Stomach smooth muscle (tissue), 2 donors: ENCODE measurements around the gene DPP3.

ENCODE experiments used
- H3K27ac ChIP-seq: one replicate; pipeline ENCODE4 v1.7.0; 2013; ENCODE audit warnings: mild to moderate bottlenecking, low read length, inconsistent platforms
- H3K27me3 ChIP-seq, 2 donors: one replicate each; pipeline ENCODE4 v1.7.0; 2013; ENCODE audit warnings: low read length in 2 of 2; ENCODE audit not compliant: insufficient read depth in 2 of 2, control insufficient read depth in 1 of 2
- H3K36me3 ChIP-seq, 2 donors: one replicate each; pipeline ENCODE4 v1.7.0; 2013; ENCODE audit warnings: low read length in 2 of 2; ENCODE audit not compliant: control insufficient read depth in 2 of 2, insufficient read depth in 2 of 2
- H3K4me1 ChIP-seq: one replicate; pipeline ENCODE4 v1.7.0; 2013; ENCODE audit warnings: low read length; ENCODE audit not compliant: control insufficient read depth, insufficient read depth
- H3K4me3 ChIP-seq, 2 donors: one replicate each; pipeline ENCODE4 v1.7.0; 2013; ENCODE audit warnings: low read length in 2 of 2
- H3K9ac ChIP-seq, 2 donors: one replicate each; pipeline ENCODE4 v1.7.0; 2013; ENCODE audit warnings: low read length in 2 of 2, mild to moderate bottlenecking in 1 of 2
- H3K9me3 ChIP-seq, 2 donors: one replicate each; pipeline ENCODE4 v1.7.0; 2013; ENCODE audit warnings: low read length in 2 of 2; ENCODE audit not compliant: control insufficient read depth in 2 of 2
- donor health status: healthy.
- donor health status: Pancreatic carcinoma.

Gene DPP3

DNA sequence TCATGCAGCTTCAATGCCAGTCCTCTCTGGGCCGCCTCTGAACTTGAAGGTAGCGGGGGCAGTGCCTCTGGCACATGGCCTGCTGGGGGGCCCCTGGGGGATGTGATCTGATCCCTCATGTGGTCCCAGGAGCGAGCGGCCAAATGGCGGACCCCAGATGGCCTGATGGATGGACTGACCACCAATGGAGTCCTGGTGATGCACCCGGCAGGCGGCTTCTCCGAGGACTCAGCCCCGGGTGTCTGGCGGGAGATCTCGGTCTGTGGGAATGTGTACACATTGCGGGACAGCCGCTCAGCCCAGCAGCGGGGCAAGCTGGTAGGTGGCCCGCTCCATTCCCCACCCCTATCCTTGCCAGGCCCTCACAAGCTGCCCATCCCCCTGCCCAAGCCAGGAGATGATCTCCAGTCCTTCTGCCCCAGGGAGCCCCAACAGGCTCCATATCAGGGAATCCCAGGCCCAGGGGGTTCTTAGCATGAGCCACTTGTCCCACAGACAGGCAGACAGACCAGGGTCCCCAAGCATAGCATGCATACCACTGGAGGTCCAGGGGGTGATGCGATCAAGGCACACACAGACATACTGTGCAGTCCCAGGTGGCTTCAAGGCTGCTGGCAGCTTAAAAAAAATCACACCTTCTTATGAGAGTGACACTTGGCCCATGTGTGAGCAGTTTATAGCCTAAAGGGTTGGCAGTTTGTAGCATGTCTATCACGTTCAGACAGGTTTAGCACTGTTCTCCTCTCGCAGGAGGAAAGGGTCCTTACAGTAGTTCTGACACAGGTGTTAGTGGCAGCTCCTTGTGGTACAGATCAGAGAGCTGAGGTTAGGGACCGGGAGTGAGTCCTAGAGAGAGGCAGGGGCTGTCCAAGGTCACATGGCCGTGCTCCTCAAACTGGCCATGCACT lies 6.4 kb upstream of the DPP3 start:
- H3K27me3 ChIP-seq: no peaks in the 10 kb centered on the region
- H3K36me3 ChIP-seq: peaks cover 26 to 37% of the 10 kb centered on the region in 2 donors
- H3K27ac ChIP-seq: no peak overlapping the region
- H3K9ac ChIP-seq: no peak overlapping the region
- peaks cover 5% of the 10 kb centered on the region for H3K4me1 ChIP-seq
- no peaks in the 10 kb centered on the region for H3K9me3 ChIP-seq
- no peak overlapping the region for H3K4me3 ChIP-seq

DNA sequence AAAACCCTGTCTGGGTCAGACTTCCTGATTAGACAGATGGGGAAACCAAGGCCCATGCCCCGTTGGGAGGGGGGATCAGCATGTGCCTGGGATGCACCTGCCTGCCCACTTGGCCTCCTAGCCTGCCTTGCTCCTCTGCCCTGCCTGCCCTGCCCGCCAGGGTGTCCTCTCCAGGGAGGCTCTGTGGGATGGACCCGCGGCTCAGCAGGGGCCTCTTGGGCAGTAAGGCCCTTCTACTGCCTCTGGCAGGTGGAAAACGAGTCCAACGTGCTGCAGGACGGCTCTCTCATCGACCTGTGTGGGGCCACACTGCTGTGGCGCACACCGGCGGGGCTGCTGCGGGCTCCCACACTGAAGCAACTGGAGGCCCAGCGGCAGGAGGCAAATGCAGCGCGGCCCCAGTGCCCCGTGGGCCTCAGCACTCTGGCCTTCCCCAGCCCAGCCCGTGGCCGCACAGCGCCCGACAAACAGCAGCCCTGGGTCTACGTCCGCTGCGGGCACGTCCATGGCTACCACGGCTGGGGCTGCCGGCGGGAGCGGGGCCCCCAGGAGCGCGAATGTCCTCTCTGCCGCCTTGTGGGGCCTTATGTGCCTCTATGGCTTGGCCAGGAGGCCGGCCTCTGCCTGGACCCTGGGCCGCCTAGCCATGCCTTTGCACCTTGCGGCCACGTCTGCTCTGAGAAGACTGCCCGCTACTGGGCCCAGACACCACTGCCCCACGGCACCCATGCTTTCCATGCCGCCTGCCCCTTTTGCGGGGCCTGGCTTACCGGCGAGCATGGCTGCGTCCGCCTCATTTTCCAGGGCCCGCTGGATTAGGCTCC lies 4.7 kb upstream of the DPP3 start:
- Histone ChIP-seq H3K9me3 (no peaks in the 10 kb centered on the region), H3K36me3 (peaks cover 26 to 34% of the 10 kb centered on the region in 2 donors), H3K27me3 (no peaks in the 10 kb centered on the region), H3K27ac (no peak overlapping the region), H3K9ac (no peak overlapping the region), H3K4me3 (no peak overlapping the region), H3K4me1 (peaks cover 16% of the 10 kb centered on the region)

DNA sequence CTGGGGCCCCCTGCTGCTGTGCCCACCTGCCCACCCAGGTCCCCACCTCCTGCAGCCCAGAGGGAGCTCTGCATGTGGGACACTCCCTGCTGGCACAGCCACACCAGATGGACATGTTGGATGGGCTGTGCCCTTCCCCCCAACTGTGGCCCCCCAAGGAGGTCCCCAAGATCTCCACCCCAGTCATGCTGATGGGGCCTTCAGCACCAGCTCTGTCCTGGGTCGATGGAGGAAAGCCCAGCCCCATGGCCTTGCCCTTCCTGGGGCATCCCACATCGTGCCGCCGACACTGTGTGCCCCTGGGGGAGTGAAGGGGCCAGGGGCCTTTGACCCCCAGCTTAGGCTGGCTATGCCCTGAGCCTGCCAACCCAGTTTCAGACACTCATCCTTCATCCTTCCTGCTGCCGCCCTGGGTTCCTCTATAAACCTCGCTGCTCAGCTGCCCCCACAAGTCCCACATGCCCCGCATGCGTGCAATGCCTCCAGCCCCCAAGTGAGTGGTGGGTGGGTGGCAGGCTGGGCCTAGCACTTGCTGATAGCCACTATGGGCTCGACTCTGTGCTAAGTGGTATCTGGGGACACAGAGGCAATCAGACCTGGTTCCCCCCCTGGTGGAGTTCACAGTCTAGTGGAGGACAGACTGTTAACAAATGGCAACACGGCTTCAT lies 3.9 kb upstream of the DPP3 start:
- no peak overlapping the region for H3K27ac ChIP-seq
- no peaks in the 10 kb centered on the region for H3K27me3 ChIP-seq
- H3K36me3 ChIP-seq: peaks cover 23 to 27% of the 10 kb centered on the region in 2 donors
- peaks cover 20% of the 10 kb centered on the region for H3K4me1 ChIP-seq
- H3K4me3 ChIP-seq: no peak overlapping the region
- no peaks in the 10 kb centered on the region for H3K9me3 ChIP-seq
- no peak overlapping the region for H3K9ac ChIP-seq

DNA sequence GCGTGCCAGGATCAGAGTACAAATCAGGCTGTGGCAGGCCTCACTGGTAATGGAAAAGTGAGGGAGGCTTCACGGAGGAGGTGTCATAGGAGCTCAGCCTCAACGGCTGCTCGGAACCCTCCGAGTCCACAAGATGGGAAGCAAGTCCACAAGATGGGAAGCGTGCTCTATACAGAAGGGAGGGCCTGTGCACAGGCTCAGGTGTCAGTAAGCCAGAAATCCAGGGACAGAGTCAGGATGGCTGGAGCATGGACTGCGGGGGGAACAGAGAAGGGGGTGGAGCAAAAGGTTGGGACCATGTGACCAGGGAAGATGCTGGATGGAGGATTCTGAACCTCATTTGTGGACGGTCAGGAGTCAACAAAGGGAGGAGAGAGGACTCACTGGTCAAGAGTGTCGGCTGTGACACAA lies 3.4 kb upstream of the DPP3 start:
- no peak overlapping the region for H3K4me3 ChIP-seq
- no peak overlapping the region for H3K9ac ChIP-seq
- no peak overlapping the region for H3K27ac ChIP-seq
- H3K27me3 ChIP-seq: no peaks in the 10 kb centered on the region
- H3K4me1 ChIP-seq: peaks cover 20% of the 10 kb centered on the region
- H3K36me3 ChIP-seq: peaks cover 23 to 24% of the 10 kb centered on the region in 2 donors
- H3K9me3 ChIP-seq: no peaks in the 10 kb centered on the region

DNA sequence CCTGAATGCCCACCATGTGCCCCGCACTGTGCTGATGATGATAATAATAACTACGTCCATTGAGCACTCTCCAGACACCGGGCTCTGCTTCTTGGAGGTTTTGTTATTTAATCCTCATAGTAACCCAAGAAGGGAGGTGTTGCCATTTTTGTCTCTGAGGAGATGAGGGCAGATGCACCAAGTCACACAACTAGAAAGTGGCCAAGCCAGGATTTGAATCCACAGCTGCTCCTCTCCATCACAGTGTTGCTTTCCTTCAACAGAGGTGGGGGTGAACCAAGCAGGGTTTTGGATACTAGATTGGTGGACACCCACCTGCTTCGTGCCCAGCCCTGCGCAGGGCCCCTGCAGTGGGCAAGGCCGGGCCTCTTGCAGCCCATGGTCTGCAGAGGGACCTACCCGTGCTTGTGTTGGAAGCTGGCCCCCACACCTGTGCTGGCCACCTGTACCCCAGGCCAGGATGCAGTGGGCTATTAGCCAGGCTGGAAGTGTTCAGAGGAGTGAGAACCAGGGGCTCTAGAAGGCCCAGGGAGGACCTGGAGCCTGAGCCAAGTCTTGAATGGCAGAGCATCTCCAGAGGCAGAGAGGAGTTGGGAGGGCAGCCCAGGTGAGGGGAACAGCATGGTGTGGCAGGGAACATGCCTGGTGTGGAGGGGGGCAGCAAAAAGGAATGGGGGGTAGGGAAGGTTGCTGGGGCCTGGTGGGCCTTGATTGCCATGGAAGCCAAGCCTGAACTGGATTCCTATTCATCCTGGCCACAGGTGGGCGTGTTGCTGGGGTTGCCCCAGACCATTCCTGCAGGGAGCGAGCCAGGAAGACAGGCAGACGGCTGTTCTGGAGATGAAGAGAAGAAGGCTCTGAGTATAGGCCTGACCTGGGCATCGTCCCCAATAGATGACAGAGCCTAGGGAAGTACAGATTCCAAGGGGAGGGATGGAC lies 2.7 kb upstream of the DPP3 start:
- peaks cover 18 to 19% of the 10 kb centered on the region in 2 donors for H3K36me3 ChIP-seq
- H3K9me3 ChIP-seq: no peaks in the 10 kb centered on the region
- H3K27me3 ChIP-seq: no peaks in the 10 kb centered on the region
- no peak overlapping the region for H3K9ac ChIP-seq
- no peak overlapping the region for H3K4me3 ChIP-seq
- H3K4me1 ChIP-seq: peaks cover 20% of the 10 kb centered on the region
- no peak overlapping the region for H3K27ac ChIP-seq

DNA sequence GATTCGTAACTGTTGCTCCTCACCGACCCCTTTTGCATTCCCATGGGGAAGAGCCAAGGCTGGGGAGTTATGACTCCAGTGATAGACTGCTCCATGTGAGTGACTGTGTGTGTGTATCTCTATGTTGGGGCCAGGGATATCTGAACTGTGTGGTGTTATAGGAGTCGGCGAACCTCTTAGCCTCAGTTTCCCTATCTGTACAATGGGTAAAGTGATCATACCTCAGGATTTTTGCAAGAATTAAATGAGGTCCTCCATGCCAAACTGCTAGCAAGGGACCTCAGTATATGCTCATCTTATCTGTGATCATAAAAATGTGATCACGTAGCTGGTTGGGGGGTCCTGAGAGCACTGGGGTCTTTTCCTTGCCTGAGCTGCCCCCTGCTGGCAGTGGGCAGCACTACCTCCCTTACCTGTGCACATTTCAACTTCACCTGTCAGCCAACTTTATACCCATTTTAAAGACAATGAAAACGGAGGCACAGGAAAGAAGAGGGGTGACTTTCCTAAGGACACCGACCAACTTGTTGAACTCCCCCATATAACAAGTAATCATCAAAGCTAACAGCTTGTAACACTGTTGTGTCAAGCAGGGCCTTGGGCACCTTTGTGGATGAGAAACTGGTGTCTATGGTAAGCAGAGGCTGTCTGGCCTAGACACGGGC lies 1.4 kb upstream of the DPP3 start:
- peak overlapping the region; percentile 91 for H3K4me3 ChIP-seq
- H3K9me3 ChIP-seq: no peaks in the 10 kb centered on the region
- H3K4me1 ChIP-seq: peaks cover 20% of the 10 kb centered on the region
- H3K36me3 ChIP-seq: peaks cover 6 to 9% of the 10 kb centered on the region in 2 donors
- peak overlapping the region; percentile 88 for H3K27ac ChIP-seq
- peak overlapping the region; percentile 98 to 99 for H3K9ac ChIP-seq
- no peaks in the 10 kb centered on the region for H3K27me3 ChIP-seq

DNA sequence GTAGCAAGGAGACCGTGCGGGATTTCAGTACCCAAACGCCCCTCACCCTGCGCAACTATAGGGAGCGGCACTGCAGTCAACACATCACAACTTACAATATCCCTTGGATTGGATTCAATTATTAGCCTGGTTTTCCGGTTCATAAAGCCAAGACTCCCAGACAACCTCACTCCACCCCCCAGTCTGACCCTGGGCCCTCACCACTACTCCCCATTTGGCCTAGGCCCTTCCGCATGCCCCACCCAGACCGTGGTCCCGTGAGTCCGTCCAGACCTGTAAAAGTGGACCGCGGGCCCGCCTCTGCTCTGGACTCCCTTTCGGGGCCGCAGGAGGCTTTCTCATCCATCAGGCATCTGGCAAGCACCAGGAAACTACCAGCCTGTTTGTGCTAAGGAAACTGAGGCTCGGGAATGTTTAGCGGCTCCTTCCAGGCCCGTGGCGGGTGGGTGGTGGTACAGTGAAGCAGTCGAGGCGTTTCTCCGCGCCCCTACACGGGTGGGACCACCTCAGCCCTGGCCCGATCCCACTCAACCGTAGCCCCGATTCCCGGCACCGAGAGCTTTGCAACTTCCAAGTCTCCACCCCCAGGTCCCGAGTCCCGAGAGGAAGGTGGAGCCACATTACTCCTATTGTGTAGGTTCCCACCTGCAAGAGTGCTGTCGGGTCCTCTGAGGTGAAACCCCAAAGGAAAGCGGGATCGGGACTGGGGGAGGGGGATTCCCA lies 679 bp upstream of the DPP3 start:
- Histone ChIP-seq H3K4me1 (peaks cover 20% of the 10 kb centered on the region), H3K36me3 (peaks cover 0 to 3% of the 10 kb centered on the region in 2 donors)

DNA sequence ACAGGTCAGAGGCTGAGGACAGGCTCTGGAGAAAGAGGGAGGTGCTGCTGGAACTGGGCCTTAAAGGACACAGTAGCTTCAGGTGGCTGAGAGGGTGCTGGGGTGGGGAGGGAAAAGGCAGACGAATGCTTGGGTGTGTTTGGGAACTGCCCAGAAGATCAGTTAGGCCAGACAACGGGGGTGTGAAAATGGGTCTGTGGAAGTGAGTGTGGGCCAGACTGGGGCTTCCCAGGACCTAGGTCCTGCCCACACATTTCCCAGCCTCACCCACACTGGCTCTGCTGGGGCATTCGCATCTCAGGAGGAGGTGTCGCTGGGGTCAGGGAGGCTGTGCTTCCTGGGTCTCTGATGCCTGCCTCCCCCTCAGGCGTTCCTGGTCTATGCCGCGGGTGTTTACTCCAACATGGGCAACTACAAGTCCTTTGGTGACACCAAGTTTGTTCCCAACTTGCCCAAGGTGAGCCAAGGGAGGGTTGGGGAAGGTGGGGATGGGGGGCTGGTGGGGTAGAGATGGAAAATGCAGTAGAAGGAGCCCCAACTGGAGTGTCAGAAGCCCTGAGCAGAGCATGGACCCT lies 4.7 kb downstream of the DPP3 start:
- Histone ChIP-seq H3K9me3 (no peaks in the 10 kb centered on the region), H3K36me3 (peaks cover 0 to 3% of the 10 kb centered on the region in 2 donors), H3K4me3 (no peak overlapping the region), H3K4me1 (peaks cover 5% of the 10 kb centered on the region), H3K9ac (no peak overlapping the region), H3K27ac (no peak overlapping the region), H3K27me3 (no peaks in the 10 kb centered on the region)

More for the DNA sequence above, 679 bp upstream of the DPP3 start:
- no peaks in the 10 kb centered on the region for H3K9me3 ChIP-seq
- peak overlapping the region; percentile 91 for H3K4me3 ChIP-seq
- peak overlapping the region; percentile 98 to 99 for H3K9ac ChIP-seq
- no peaks in the 10 kb centered on the region for H3K27me3 ChIP-seq
- peak overlapping the region; percentile 88 for H3K27ac ChIP-seq

DNA sequence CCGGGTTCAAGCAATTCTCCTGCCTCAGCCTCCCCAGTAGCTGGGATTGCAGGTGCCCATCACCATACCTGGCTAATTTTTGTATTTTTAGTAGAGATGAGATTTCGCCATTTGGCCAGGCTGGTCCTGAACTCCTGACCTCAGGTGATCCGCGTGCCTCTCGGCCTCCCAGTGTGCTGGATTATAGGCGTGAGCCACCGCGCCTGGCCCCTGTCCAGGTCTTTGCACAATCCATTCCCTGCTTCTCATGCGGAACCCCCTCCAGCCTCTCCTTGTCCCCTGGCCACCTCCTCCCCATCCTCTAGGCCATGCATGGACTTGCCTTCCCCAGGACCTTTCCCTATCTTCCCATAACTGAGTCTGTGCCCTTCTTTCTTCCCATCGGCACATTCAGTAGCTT lies 8.7 kb downstream of the DPP3 start:
- no peak overlapping the region for H3K27ac ChIP-seq
- H3K9me3 ChIP-seq: no peaks in the 10 kb centered on the region
- no peak overlapping the region for H3K9ac ChIP-seq
- H3K4me3 ChIP-seq: no peak overlapping the region
- H3K36me3 ChIP-seq: peaks cover 0 to 9% of the 10 kb centered on the region in 2 donors
- no peaks in the 10 kb centered on the region for H3K4me1 ChIP-seq
- no peaks in the 10 kb centered on the region for H3K27me3 ChIP-seq
